ENCODE measurements around the gene PRDM11.

GRCh38 chr11:45098929-45099328 lies 47.5 kb upstream of the PRDM11 start:
- TF ChIP-seq POLR2A (IDR thresholded peaks at IDR 0.05) (no peak), CTCF (IDR thresholded peaks at IDR 0.05) (no peak), POLR2AphosphoS5 (IDR thresholded peaks at IDR 0.05) (no peak)
